ENCODE measurements around the gene TRIM31.

DNA sequence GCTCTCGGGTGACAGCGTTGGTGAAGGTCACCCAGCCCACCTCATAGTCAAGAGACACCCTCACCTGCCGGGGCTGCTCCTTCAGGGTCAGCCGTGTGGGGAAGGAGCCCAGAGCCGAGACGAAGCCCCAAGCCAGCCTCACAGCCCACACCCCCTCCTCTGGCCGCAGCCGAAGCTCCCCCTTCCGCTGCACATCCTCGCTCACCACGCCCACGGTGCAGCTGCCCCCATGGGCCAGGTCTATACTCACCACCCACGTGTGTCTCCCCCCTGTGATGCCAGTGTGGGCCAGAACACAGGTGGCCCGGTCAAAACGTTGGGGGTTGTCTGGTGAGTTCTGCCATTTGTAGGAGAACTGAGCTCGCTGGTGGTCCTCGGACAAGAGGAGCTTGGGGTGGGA, 41.2 kb upstream of the TRIM31 start:
- no peak for TF ChIP-seq CTCF (IDR thresholded peaks at IDR 0.05; ENCODE audit: low read depth, low read length, missing input control)
- TF ChIP-seq, protein P1, sequence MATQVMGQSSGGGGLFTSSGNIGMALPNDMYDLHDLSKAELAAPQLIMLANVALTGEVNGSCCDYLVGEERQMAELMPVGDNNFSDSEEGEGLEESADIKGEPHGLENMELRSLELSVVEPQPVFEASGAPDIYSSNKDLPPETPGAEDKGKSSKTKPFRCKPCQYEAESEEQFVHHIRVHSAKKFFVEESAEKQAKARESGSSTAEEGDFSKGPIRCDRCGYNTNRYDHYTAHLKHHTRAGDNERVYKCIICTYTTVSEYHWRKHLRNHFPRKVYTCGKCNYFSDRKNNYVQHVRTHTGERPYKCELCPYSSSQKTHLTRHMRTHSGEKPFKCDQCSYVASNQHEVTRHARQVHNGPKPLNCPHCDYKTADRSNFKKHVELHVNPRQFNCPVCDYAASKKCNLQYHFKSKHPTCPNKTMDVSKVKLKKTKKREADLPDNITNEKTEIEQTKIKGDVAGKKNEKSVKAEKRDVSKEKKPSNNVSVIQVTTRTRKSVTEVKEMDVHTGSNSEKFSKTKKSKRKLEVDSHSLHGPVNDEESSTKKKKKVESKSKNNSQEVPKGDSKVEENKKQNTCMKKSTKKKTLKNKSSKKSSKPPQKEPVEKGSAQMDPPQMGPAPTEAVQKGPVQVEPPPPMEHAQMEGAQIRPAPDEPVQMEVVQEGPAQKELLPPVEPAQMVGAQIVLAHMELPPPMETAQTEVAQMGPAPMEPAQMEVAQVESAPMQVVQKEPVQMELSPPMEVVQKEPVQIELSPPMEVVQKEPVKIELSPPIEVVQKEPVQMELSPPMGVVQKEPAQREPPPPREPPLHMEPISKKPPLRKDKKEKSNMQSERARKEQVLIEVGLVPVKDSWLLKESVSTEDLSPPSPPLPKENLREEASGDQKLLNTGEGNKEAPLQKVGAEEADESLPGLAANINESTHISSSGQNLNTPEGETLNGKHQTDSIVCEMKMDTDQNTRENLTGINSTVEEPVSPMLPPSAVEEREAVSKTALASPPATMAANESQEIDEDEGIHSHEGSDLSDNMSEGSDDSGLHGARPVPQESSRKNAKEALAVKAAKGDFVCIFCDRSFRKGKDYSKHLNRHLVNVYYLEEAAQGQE (IDR thresholded peaks at IDR 0.05) = no peak
